Uterus (tissue), 2 donors: Measurements from ENCODE around the gene FBN1.

Source experiments
- POLR2A ChIP-seq, 2 donors: fragments of 450-650 bp; IDR thresholded peaks; one replicate each; pipeline ENCODE4 v1.6.1; 2016; ENCODE audit warnings: antibody characterized with exemption in 2 of 2, mild to moderate bottlenecking in 1 of 2, moderate library complexity in 1 of 2
- TF ChIP-seq, protein P1 (sequence below), 4 experiments: fragments of 200-600 bp in 2 of 4; fragments of 450-650 bp in 2 of 4; sonication (generic) in 2 of 4; IDR thresholded peaks; one replicate each; pipeline ENCODE4 v1.5.1; 2016 to 2019; ENCODE audit warnings: antibody characterized with exemption in 4 of 4, mild to moderate bottlenecking in 2 of 4, moderate library complexity in 1 of 4

DNA sequence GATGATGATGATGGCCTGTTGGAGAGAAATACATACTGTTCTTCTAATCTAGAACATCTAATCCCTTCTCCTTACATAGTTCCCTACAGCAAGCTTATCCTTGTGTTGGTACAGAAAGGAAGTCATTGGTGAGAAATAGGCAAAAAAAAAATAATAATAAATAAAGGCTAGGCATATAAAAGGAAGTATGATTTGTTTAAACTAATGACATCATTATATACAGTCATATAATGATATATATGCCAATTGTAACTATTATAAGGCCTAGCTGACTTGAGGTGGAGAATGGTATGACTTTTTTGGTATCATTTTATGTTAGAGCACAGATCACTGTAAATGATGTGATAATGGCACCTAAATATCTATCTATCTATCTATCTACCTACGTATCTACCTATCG, 171.8 kb downstream of the FBN1 start:
- TF ChIP-seq, protein P1, sequence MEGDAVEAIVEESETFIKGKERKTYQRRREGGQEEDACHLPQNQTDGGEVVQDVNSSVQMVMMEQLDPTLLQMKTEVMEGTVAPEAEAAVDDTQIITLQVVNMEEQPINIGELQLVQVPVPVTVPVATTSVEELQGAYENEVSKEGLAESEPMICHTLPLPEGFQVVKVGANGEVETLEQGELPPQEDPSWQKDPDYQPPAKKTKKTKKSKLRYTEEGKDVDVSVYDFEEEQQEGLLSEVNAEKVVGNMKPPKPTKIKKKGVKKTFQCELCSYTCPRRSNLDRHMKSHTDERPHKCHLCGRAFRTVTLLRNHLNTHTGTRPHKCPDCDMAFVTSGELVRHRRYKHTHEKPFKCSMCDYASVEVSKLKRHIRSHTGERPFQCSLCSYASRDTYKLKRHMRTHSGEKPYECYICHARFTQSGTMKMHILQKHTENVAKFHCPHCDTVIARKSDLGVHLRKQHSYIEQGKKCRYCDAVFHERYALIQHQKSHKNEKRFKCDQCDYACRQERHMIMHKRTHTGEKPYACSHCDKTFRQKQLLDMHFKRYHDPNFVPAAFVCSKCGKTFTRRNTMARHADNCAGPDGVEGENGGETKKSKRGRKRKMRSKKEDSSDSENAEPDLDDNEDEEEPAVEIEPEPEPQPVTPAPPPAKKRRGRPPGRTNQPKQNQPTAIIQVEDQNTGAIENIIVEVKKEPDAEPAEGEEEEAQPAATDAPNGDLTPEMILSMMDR (IDR thresholded peaks at IDR 0.05) = no peak
- TF ChIP-seq POLR2A (IDR thresholded peaks at IDR 0.05) = no peak
